Hepatocyte (in vitro differentiated cells): Measurements from ENCODE around the gene RAN. TPM values are rescaled to one million over a fixed set of nuclear protein-coding genes. Genes with fewer than 3 reads are reported as not detected.

Experiments used
- DNase-seq: peaks from one replicate; pipeline ENCODE4 v3.0.0-alpha.2; 2016; ENCODE audit warnings: low spot score
- H2AFZ ChIP-seq: fragments of 200-600 bp; sonication (generic); 2 replicates; pipeline ENCODE4 v1.6.0; 2016; ENCODE audit warnings: antibody characterized with exemption, mild to moderate bottlenecking
- H3K27ac ChIP-seq: fragments of 200-600 bp; sonication (generic); 2 replicates; pipeline ENCODE4 v1.5.1; 2016; ENCODE audit warnings: mild to moderate bottlenecking
- H3K27me3 ChIP-seq: fragments of 200-600 bp; sonication (generic); 2 replicates; pipeline ENCODE4 v1.6.1; 2016
- H3K36me3 ChIP-seq: fragments of 200-600 bp; sonication (generic); replicated peaks from 2 replicates; pipeline ENCODE4 v1.5.1; 2016; ENCODE audit warnings: low read depth; ENCODE audit not compliant: insufficient read depth
- H3K4me1 ChIP-seq: fragments of 200-600 bp; sonication (generic); 2 replicates; pipeline ENCODE4 v1.5.1; 2016; ENCODE audit warnings: mild to moderate bottlenecking, moderate library complexity; ENCODE audit not compliant: insufficient read depth
- H3K4me2 ChIP-seq: fragments of 200-600 bp; sonication (generic); 2 replicates; pipeline ENCODE4 v1.6.0; 2016
- H3K4me3 ChIP-seq: fragments of 200-600 bp; sonication (generic); 2 replicates; pipeline ENCODE4 v1.5.1; 2016; ENCODE audit warnings: mild to moderate bottlenecking
- H3K79me2 ChIP-seq: fragments of 200-600 bp; sonication (generic); 2 replicates; pipeline ENCODE4 v1.6.0; 2017; ENCODE audit warnings: mild to moderate bottlenecking
- H3K9me2 ChIP-seq: fragments of 200-600 bp; sonication (generic); replicated peaks from 2 replicates; pipeline ENCODE4 v1.6.0; 2017; ENCODE audit warnings: mild to moderate bottlenecking; ENCODE audit not compliant: insufficient read depth
- H3K9me3 ChIP-seq: fragments of 200-600 bp; sonication (generic); 2 replicates; pipeline ENCODE4 v1.5.1; 2016; ENCODE audit warnings: low read depth, mild to moderate bottlenecking
- H4K20me1 ChIP-seq: fragments of 200-600 bp; sonication (generic); 2 replicates; pipeline ENCODE4 v1.6.0; 2016; ENCODE audit warnings: mild to moderate bottlenecking; ENCODE audit not compliant: insufficient read depth, poor library complexity, severe bottlenecking
- CTCF ChIP-seq: fragments of 200-600 bp; sonication (generic); IDR thresholded peaks from 2 replicates; pipeline ENCODE4 v1.5.1; 2016; ENCODE audit warnings: antibody characterized with exemption, mild to moderate bottlenecking; ENCODE audit not compliant: poor library complexity
- EZH2 ChIP-seq: fragments of 200-600 bp; sonication (generic); IDR thresholded peaks from 2 replicates; pipeline ENCODE4 v1.6.1; 2016; ENCODE audit warnings: antibody characterized with exemption, mild to moderate bottlenecking, borderline replicate concordance
- EZH2phosphoT487 ChIP-seq: fragments of 200-600 bp; sonication (generic); IDR thresholded peaks from one replicate; pipeline ENCODE4 v1.6.1; 2018; ENCODE audit warnings: antibody characterized with exemption, mild to moderate bottlenecking, low read depth, moderate library complexity; ENCODE audit not compliant: unreplicated experiment, severe bottlenecking
- WGBS: methylation state at CpG from one replicate; pipeline ENCODE4 v1.1.6; 2016; ENCODE audit warnings: low lambda C conversion rate; ENCODE audit errors: missing lambda C conversion rate; 5-methylcytosine and 5-hydroxymethylcytosine counted together
- polyA plus RNA-seq: library from polyadenylated mRNA; unstranded; fragments of >200 nt; fragmentation: Nextera tagmentation; extraction: Ambion mirVana; gene quantifications from 2 replicates; pipeline ENCODE4 v1.2.1, GENCODE V29; 2016
- total RNA-seq: library from RNA; depleted of rRNA; stranded (reverse); fragments of >200 nt; gene quantifications from 2 replicates; pipeline ENCODE4 v1.2.3, GENCODE V29; 2014

RAN gene
- total and polyA plus RNA-seq, 2 experiments from 2014 or later: 300 to 673 TPM

- TF ChIP-seq EZH2phosphoT487 (no peak), EZH2 (no peak), CTCF (no peak)
- WGBS: 73% methylated on average over 17 of the region's 17 CpGs
- DNase-seq: peak; percentile 74
These were observed 39.2 kb upstream of the RAN start for GRCh38 chr12:130832561-130833209.

GRCh38 chr12:130835011-130835410 lies 36.9 kb upstream of the RAN start:
- peaks cover 30% of the 10 kb centered on the region for H3K4me1 ChIP-seq
- H3K4me2 ChIP-seq: no peak overlapping the region
- 95% methylated on average over 11 of the region's 11 CpGs for WGBS
- H3K9me2 ChIP-seq: no peaks in the 10 kb centered on the region
- no peak for DNase-seq
- TF ChIP-seq CTCF (no peak), EZH2 (no peak)
- no peaks in the 10 kb centered on the region for H3K27me3 ChIP-seq
- H3K9me3 ChIP-seq: no peaks in the 10 kb centered on the region
- no peak overlapping the region for H2AFZ ChIP-seq
- H4K20me1 ChIP-seq: no peaks in the 10 kb centered on the region
- peaks cover 50% of the 10 kb centered on the region for H3K79me2 ChIP-seq
- H3K36me3 ChIP-seq: no peaks in the 10 kb centered on the region
- no peak overlapping the region for H3K4me3 ChIP-seq
- H3K27ac ChIP-seq: no peak overlapping the region

More at GRCh38 chr12:130832561-130833209, 39.2 kb upstream of the RAN start:
- H2AFZ ChIP-seq: no peak overlapping the region
- H3K79me2 ChIP-seq: peaks cover 50% of the 10 kb centered on the region
- peaks cover 3% of the 10 kb centered on the region for H4K20me1 ChIP-seq
- peak overlapping the region; percentile 58 for H3K4me2 ChIP-seq
- H3K4me1 ChIP-seq: peaks cover 28% of the 10 kb centered on the region
- H3K27me3 ChIP-seq: no peaks in the 10 kb centered on the region
- peak overlapping the region; percentile 57 for H3K27ac ChIP-seq
- H3K4me3 ChIP-seq: no peak overlapping the region
- H3K9me2 ChIP-seq: no peaks in the 10 kb centered on the region
- no peaks in the 10 kb centered on the region for H3K36me3 ChIP-seq
- no peaks in the 10 kb centered on the region for H3K9me3 ChIP-seq

- Histone ChIP-seq H2AFZ (no peak overlapping the region), H3K9me3 (no peaks in the 10 kb centered on the region), H4K20me1 (no peaks in the 10 kb centered on the region), H3K79me2 (peaks cover 47% of the 10 kb centered on the region), H3K36me3 (no peaks in the 10 kb centered on the region), H3K4me1 (peaks cover 25% of the 10 kb centered on the region), H3K27ac (no peak overlapping the region), H3K27me3 (no peaks in the 10 kb centered on the region), H3K9me2 (no peaks in the 10 kb centered on the region), H3K4me2 (no peak overlapping the region), H3K4me3 (no peak overlapping the region)
- TF ChIP-seq EZH2 (no peak), CTCF (no peak), EZH2phosphoT487 (no peak)
- DNase-seq: no peak
- 87% methylated on average over 6 of the region's 6 CpGs for WGBS
These were observed 36.4 kb upstream of the RAN start for GRCh38 chr12:130835436-130835835.
